GM13977 (cell line): ENCODE results near the gene ZNF81.
A peak's percentile ranks its signal among the peaks of the same experiment; 100 is the strongest.
"Not testable (repeated sequence)": the region's sequence is repeated elsewhere in the genome, so short reads cannot be mapped to it uniquely, and the experiment has no call there.

Source experiments
- DNase-seq: peaks from one replicate; pipeline ENCODE4 v3.0.0; 2012; ENCODE audit warnings: low spot score
- in situ Hi-C: fragments of 300-500 bp; cut with MboI; formaldehyde crosslinking; loops from one replicate; pipeline ENCODE4 v1.12.0; 2022; ENCODE audit warnings: low sequenced_read_pairs, low pct_unique_long_range_greater_than_20kb, mixed read lengths, inconsistent platforms; ENCODE audit not compliant: unreplicated experiment
- TF ChIP-seq, protein P1 (sequence below): IDR thresholded peaks from 2 replicates; pipeline ENCODE4 v1.5.1; 2012; ENCODE audit warnings: mild to moderate bottlenecking, control low read depth; ENCODE audit not compliant: insufficient read depth; ENCODE audit errors: extremely low read depth, missing control alignments

Gene ZNF81

DNA sequence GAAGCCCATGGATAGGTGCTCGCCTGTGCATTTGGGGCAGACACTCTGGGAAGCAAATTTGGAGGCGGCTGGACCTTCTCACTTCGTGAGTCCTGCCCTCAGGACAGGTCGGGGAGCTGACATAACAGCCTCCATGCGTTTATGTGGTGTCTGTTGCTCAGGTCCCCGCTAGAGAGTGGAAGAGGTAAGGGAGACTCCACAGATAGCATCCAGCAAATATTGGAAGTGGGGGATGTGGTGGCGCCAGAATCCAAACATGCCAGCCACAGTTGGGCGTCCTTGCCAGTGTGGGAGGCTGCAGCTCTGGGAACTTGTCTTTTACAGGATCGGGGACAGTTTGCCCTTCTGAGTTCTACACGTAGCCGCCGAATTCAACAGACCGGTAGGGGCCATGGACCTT, 119.3 kb downstream of the ZNF81 start:
- TF ChIP-seq, protein P1, sequence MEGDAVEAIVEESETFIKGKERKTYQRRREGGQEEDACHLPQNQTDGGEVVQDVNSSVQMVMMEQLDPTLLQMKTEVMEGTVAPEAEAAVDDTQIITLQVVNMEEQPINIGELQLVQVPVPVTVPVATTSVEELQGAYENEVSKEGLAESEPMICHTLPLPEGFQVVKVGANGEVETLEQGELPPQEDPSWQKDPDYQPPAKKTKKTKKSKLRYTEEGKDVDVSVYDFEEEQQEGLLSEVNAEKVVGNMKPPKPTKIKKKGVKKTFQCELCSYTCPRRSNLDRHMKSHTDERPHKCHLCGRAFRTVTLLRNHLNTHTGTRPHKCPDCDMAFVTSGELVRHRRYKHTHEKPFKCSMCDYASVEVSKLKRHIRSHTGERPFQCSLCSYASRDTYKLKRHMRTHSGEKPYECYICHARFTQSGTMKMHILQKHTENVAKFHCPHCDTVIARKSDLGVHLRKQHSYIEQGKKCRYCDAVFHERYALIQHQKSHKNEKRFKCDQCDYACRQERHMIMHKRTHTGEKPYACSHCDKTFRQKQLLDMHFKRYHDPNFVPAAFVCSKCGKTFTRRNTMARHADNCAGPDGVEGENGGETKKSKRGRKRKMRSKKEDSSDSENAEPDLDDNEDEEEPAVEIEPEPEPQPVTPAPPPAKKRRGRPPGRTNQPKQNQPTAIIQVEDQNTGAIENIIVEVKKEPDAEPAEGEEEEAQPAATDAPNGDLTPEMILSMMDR, result no peak
- in situ Hi-C loops, result no loop called here
- DNase-seq, result no peak

DNA sequence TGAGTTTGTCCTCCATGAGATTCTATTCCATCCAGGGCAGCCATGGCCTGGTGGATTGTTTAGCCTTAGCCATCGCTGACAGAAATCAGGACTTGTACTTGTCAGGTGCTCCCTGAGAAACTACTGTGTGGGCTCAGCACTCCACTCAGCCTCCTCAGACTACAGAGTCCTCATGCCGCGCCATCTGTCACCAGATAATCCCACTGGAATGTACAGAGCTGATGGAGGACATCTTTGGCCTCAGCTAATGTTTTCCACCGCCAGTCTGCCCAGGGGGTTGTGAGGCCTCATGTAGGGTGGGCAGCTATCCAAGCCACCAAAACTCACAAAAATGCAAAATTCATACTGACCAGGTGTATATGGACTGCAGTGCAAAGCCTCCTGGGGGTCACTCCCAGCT, 121.5 kb downstream of the ZNF81 start:
- in situ Hi-C loops, DNase-seq: not testable (repeated sequence)

DNA sequence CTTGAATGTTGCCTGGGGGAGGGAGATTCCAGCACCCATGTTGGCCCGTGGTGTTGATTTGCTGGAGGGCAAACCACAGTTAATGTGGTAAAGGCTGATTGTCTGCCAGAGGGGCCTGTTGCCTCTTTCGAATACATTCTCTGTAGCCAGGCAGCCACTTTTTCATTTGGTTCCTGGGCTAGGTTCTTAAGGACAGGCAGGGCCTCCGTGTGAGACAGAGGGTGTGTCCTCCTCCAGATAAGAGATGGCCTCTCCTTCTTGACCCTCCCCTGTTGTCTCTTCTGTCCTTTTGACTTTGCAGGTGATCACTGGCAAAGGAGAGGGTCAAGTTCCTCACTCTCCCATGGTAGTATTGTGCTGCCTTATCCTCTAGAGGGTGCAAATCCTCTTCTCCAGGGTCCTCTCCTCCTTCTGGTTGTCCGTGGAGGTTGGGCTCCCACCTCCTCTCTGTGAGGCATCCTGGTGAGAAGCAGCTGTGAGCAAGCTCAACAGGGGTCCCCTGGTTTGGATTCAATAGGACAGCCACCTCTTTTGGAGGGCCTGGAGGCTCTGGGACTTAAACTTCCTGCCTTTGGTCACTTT, 122.2 kb downstream of the ZNF81 start:
- peak; percentile 21 for DNase-seq
- in situ Hi-C loops, result no loop called here
- TF ChIP-seq, protein P1, result no peak

DNA sequence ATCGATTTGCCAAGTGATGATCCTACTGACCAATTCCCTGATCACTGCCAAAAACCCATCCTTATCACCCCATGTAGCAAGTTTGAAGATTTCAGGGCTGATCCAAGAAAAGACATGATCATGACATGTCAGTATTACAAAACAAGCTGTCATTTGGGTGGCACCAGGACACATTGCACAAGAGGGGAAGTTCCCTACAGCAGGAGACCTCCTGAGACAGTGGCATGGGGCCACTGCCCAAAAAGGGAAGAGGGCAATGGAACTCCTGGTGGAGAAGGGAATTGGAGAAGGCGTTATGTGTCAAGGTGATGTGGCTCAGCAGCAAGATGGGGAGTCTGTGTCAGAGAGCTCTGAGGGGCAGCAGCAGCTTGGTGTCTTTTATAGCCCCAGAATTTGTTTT, 123.7 kb downstream of the ZNF81 start:
- in situ Hi-C loops, result no loop called here
- TF ChIP-seq, protein P1, result no peak
- no peak for DNase-seq

DNA sequence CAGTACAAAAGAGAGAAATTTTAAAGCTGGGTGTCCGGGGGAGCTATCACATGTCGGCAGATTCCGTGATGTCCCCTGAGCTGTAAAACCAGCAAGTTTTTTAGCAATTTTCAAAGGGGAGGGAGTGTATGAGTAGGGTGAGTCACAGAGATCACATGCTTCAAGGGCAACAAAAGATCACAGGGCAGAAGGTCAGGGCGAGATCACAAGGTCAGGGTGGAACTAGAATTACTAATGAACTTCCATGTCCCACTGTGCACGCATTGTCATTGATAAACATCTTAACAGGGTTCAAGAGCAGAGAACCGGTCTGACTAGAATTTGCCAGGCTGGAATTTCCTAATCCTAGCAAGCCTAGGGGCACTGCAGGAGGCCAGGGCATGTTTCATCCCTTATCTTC, 125.1 kb downstream of the ZNF81 start:
- in situ Hi-C loops, DNase-seq: not testable (repeated sequence)

DNA sequence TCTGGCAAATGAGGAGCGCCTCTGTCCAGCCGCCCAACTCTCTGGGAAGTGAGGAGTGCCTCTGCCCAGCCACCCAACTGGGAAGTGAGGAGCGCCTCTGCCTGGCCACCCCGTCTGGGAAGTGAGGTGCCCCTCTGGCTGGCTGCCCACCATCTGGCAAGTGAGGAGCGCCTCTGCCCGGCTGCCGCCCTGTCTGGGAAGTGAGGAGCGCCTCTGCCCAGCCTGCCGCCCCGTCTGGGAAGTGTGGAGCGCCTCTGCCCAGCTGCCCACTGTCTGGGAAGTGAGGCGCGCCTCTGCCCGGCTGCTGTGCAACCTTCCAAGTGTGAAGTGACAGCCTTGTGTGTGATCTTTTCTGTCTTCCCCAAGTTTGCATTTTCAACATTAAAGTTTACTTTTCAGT, 128.8 kb downstream of the ZNF81 start:
- in situ Hi-C loops, DNase-seq: not testable (repeated sequence)
